IMR-90 (cell line): ENCODE results near the gene LEF1. TPM values are rescaled to one million over a fixed set of nuclear protein-coding genes. Genes with fewer than 3 reads are reported as not detected.

Experiments
- ATAC-seq: fragments of 200-7000 bp; cut with Tn5 transposase; 2 replicates; pipeline ENCODE4 v1.9.1; 2020; ENCODE audit warnings: low read depth, mild to moderate bottlenecking, moderate library complexity
- BruUV-seq: library from RNA; stranded (reverse); fragments of 400-500 nt; replicated peaks from 2 replicates; lab custom pipeline; 2021; lab: Mats Ljungman, UMichigan
- CTCF ChIA-PET: fragments of 300-600 bp; formaldehyde crosslinking; extraction: SDS; loops from one replicate; lab custom pipeline; 2021; ENCODE audit warnings: antibody characterized with exemption; lab: Yijun Ruan, JAX
- POLR2A ChIA-PET: fragments of 300-600 bp; sonication (Branson Sonifier 250); formaldehyde crosslinking; loops from one replicate; lab custom pipeline; 2022; ENCODE audit warnings: antibody characterized with exemption; ENCODE audit not compliant: unreplicated experiment; lab: Charles Lee
- DNase-seq: peaks from one replicate; pipeline ENCODE4 v3.0.0; 2013
- H2AFZ ChIP-seq: replicated peaks from 2 replicates; pipeline ENCODE3; 2013; ENCODE audit warnings: low read length, mild to moderate bottlenecking; ENCODE audit not compliant: poor library complexity
- H2AK5ac ChIP-seq: 2 replicates; pipeline ENCODE4 v1.6.1; 2013; ENCODE audit warnings: low read depth, low read length, inconsistent platforms
- H2AK9ac ChIP-seq: replicated peaks from 2 replicates; pipeline ENCODE3; 2013; ENCODE audit warnings: mild to moderate bottlenecking, low read depth, low read length, moderate library complexity; ENCODE audit not compliant: poor library complexity
- H2BK120ac ChIP-seq: 2 replicates; pipeline ENCODE4 v1.6.1; 2013; ENCODE audit warnings: low read depth, low read length, inconsistent platforms
- H2BK15ac ChIP-seq: 3 replicates; pipeline ENCODE4 v1.6.1; 2013; ENCODE audit warnings: low read depth, low read length, inconsistent platforms
- H2BK20ac ChIP-seq: 2 replicates; pipeline ENCODE4 v1.6.1; 2013; ENCODE audit warnings: low read depth, mild to moderate bottlenecking, inconsistent platforms, low read length, moderate library complexity
- H2BK5ac ChIP-seq: 2 replicates; pipeline ENCODE4 v1.6.1; 2013; ENCODE audit warnings: mild to moderate bottlenecking, low read depth, low read length, inconsistent platforms; ENCODE audit not compliant: poor library complexity, severe bottlenecking
- H3K14ac ChIP-seq: replicated peaks from 2 replicates; pipeline ENCODE4 v1.6.1; 2013; ENCODE audit warnings: low read depth, low read length, inconsistent platforms
- H3K18ac ChIP-seq: 2 replicates; pipeline ENCODE4 v1.6.1; 2013; ENCODE audit warnings: low read depth, low read length, control low read depth
- H3K23ac ChIP-seq: 2 replicates; pipeline ENCODE4 v1.6.1; 2013; ENCODE audit warnings: low read depth, low read length, inconsistent platforms
- H3K27ac ChIP-seq: 2 replicates; pipeline ENCODE4 v1.5.1; 2013; ENCODE audit warnings: mild to moderate bottlenecking, control low read depth, low read length; ENCODE audit not compliant: insufficient read depth
- H3K27me3 ChIP-seq: 2 replicates; pipeline ENCODE4 v1.6.1; 2013; ENCODE audit warnings: low read length; ENCODE audit not compliant: control insufficient read depth, insufficient read depth
- H3K36me3 ChIP-seq: 2 replicates; pipeline ENCODE4 v1.6.1; 2013; ENCODE audit warnings: low read length, mixed read lengths; ENCODE audit not compliant: control insufficient read depth, insufficient read depth
- H3K4ac ChIP-seq: 2 replicates; pipeline ENCODE4 v1.6.1; 2013; ENCODE audit warnings: low read depth, low read length, inconsistent platforms
- H3K4me1 ChIP-seq: 2 replicates; pipeline ENCODE4 v1.6.1; 2013; ENCODE audit warnings: low read length, mixed read lengths; ENCODE audit not compliant: control insufficient read depth, insufficient read depth
- H3K4me2 ChIP-seq: 2 replicates; pipeline ENCODE4 v1.6.1; 2013; ENCODE audit warnings: low read depth, mild to moderate bottlenecking, control low read depth, low read length, moderate library complexity
- H3K4me3 ChIP-seq: 2 replicates; pipeline ENCODE4 v1.5.1; 2013; ENCODE audit warnings: low read depth, mild to moderate bottlenecking, control low read depth, low read length, moderate library complexity; ENCODE audit not compliant: insufficient read depth
- H3K56ac ChIP-seq: 2 replicates; pipeline ENCODE4 v1.6.1; 2013; ENCODE audit warnings: low read length, inconsistent platforms; ENCODE audit not compliant: insufficient read depth; ENCODE audit errors: extremely low read depth
- H3K79me1 ChIP-seq, 2 experiments: 2 replicates each; pipeline ENCODE4 v1.6.1; 2013; ENCODE audit warnings: low read length in 2 of 2, inconsistent platforms in 1 of 2, low read depth in 1 of 2
- H3K9ac ChIP-seq: 2 replicates; pipeline ENCODE4 v1.6.1; 2013; ENCODE audit warnings: low read depth, low read length, control low read depth
- H3K9me1 ChIP-seq: 2 replicates; pipeline ENCODE4 v1.6.1; 2013; ENCODE audit warnings: low read length, inconsistent platforms; ENCODE audit not compliant: insufficient read depth
- H3K9me3 ChIP-seq: 2 replicates; pipeline ENCODE4 v1.6.1; 2013; ENCODE audit warnings: low read length; ENCODE audit not compliant: control insufficient read depth, insufficient read depth
- H4K20me1 ChIP-seq: 2 replicates; pipeline ENCODE4 v1.6.1; 2013; ENCODE audit warnings: low read length, inconsistent platforms; ENCODE audit not compliant: insufficient read depth
- H4K5ac ChIP-seq: 2 replicates; pipeline ENCODE4 v1.6.1; 2013; ENCODE audit warnings: mild to moderate bottlenecking, low read depth, low read length, control low read depth
- H4K8ac ChIP-seq, 2 experiments: 2 replicates each; pipeline ENCODE4 v1.6.1; 2013; ENCODE audit warnings: low read depth in 2 of 2, low read length in 2 of 2, control low read depth in 1 of 2, inconsistent platforms in 1 of 2
- H4K91ac ChIP-seq: 2 replicates; pipeline ENCODE4 v1.6.1; 2013; ENCODE audit warnings: low read depth, low read length, inconsistent platforms; ENCODE audit not compliant: insufficient read depth
- BHLHE40 ChIP-seq: fragments of 150-350 bp; IDR thresholded peaks from 2 replicates; pipeline ENCODE4 v1.6.1; 2016; ENCODE audit warnings: mild to moderate bottlenecking, low read depth, low read length
- CEBPB ChIP-seq: IDR thresholded peaks from 2 replicates; pipeline ENCODE4 v1.6.1; 2012; ENCODE audit warnings: low read depth, low read length, improper control_type of control experiment
- CHD1 ChIP-seq: IDR thresholded peaks from 2 replicates; pipeline ENCODE4 v1.6.1; 2012; ENCODE audit warnings: low read depth, low read length, improper control_type of control experiment
- CTCF ChIP-seq: conservative IDR thresholded peaks from 2 replicates; pipeline ENCODE4 v1.5.1; 2012; ENCODE audit warnings: mild to moderate bottlenecking, low read depth, low read length, improper control_type of control experiment
- ELK1 ChIP-seq: fragments of 150-350 bp; IDR thresholded peaks from 2 replicates; pipeline ENCODE4 v1.6.1; 2016; ENCODE audit warnings: low read depth, mild to moderate bottlenecking, low read length, moderate library complexity, borderline replicate concordance
- FOS ChIP-seq: fragments of 150-350 bp; IDR thresholded peaks from 2 replicates; pipeline ENCODE4 v1.6.1; 2016; ENCODE audit warnings: low read depth, low read length
- MAFK ChIP-seq: IDR thresholded peaks from 2 replicates; pipeline ENCODE4 v1.6.1; 2012; ENCODE audit warnings: low read depth, low read length, improper control_type of control experiment
- MAZ ChIP-seq: IDR thresholded peaks from 2 replicates; pipeline ENCODE4 v1.6.1; 2012; ENCODE audit warnings: low read depth, mild to moderate bottlenecking, low read length, improper control_type of control experiment, moderate library complexity, borderline replicate concordance
- MXI1 ChIP-seq: IDR thresholded peaks from 2 replicates; pipeline ENCODE4 v1.6.1; 2012; ENCODE audit warnings: low read depth, mild to moderate bottlenecking, low read length, moderate library complexity, borderline replicate concordance
- NFE2L2 ChIP-seq: fragments of 150-350 bp; IDR thresholded peaks from 2 replicates; pipeline ENCODE4 v1.6.1; 2016; ENCODE audit warnings: low read depth, mild to moderate bottlenecking, low read length
- POLR2A ChIP-seq: IDR thresholded peaks from 2 replicates; pipeline ENCODE4 v1.6.1; 2012; ENCODE audit warnings: mild to moderate bottlenecking, low read depth, low read length
- RAD21 ChIP-seq: IDR thresholded peaks from 2 replicates; pipeline ENCODE4 v1.6.1; 2012; ENCODE audit warnings: low read length, improper control_type of control experiment
- RCOR1 ChIP-seq: IDR thresholded peaks from 2 replicates; pipeline ENCODE4 v1.6.1; 2012; ENCODE audit warnings: mild to moderate bottlenecking, low read length, improper control_type of control experiment; ENCODE audit not compliant: insufficient replicate concordance
- RFX5 ChIP-seq: IDR thresholded peaks from 2 replicates; pipeline ENCODE4 v1.8.0; 2012; ENCODE audit warnings: low read depth, mild to moderate bottlenecking, low read length, moderate library complexity
- SMC3 ChIP-seq: fragments of 150-350 bp; IDR thresholded peaks from 2 replicates; pipeline ENCODE4 v1.6.1; 2016; ENCODE audit warnings: low read depth, mild to moderate bottlenecking, antibody characterized with exemption, low read length, moderate library complexity
- USF2 ChIP-seq: fragments of 150-350 bp; IDR thresholded peaks from 2 replicates; pipeline ENCODE4 v1.6.1; 2017; ENCODE audit warnings: mild to moderate bottlenecking, antibody characterized with exemption, low read length, low read depth
- dilution Hi-C: fragments of 300-500 bp; cut with HindIII; formaldehyde crosslinking; loops from one replicate; pipeline ENCODE4 v1.14.3; 2018; ENCODE audit warnings: low sequenced_read_pairs; ENCODE audit not compliant: unreplicated experiment
- in situ Hi-C: fragments of 300-500 bp; cut with MboI; formaldehyde crosslinking; loops from 3 replicates; pipeline ENCODE4 v1.14.3; 2019; ENCODE audit warnings: low sequenced_read_pairs, inconsistent platforms, mixed read lengths
- intact Hi-C: fragments of 100-400 bp; cut with micrococcal nuclease; formaldehyde crosslinking; loops from 2 replicates; pipeline ENCODE4 v1.10.0; 2022
- polyA plus RNA-seq, 3 experiments: library from polyadenylated mRNA; depleted of rRNA; stranded (reverse); fragments of >200 nt; gene quantifications; 2 replicates each; pipeline ENCODE4 v1.2.3, GENCODE V29; 2012; ENCODE audit warnings: low replicate concordance in 1 of 3
- total RNA-seq: library from RNA; depleted of rRNA; stranded (reverse); fragments of >200 nt; gene quantifications from 2 replicates; pipeline ENCODE4 v1.2.3, GENCODE V29; 2012

The LEF1 gene
- total and polyA plus RNA-seq, 2 of the 4 experiments (the other 2 are of a cell fraction): 1.7 to 1.8 TPM

GRCh38 chr4:108013327-108013726 is 155.4 kb downstream of the LEF1 start:
- Histone ChIP-seq H3K27me3 (no peaks in the 10 kb centered on the region), H4K91ac (no peak overlapping the region), H2BK120ac (no peak overlapping the region), H2AK9ac (no peak overlapping the region), H3K27ac (no peak overlapping the region), H3K14ac (no peak overlapping the region), H3K4me1 (peaks cover 6% of the 10 kb centered on the region; the same call in 1 of the 2 replicates), H2BK15ac (no peak overlapping the region), H4K8ac (no peak overlapping the region), H3K9me3 (no peaks in the 10 kb centered on the region), H2AK5ac (no peak overlapping the region), H3K79me1 (no peaks in the 10 kb centered on the region), H3K4ac (no peak overlapping the region), H3K18ac (no peak overlapping the region), H2AFZ (no peak overlapping the region), H3K36me3 (0 out of 2 replicates have a peak, but pooled peaks cover 3% of the 10 kb centered on the region), H2BK20ac (no peak overlapping the region), H4K20me1 (no peaks in the 10 kb centered on the region), H3K23ac (no peak overlapping the region), H3K4me3 (no peak overlapping the region), H2BK5ac (no peak overlapping the region), H3K56ac (no peak overlapping the region), H3K4me2 (no peak overlapping the region), H3K9me1 (peaks cover 4% of the 10 kb centered on the region), H3K9ac (no peak overlapping the region), H4K5ac (no peak overlapping the region)
- ChIA-PET POLR2A (no interaction called here), CTCF (no interaction called here)
- TF ChIP-seq USF2 (no peak), BHLHE40 (no peak), MXI1 (no peak), ELK1 (no peak), RAD21 (no peak), CEBPB (no peak), MAFK (no peak), POLR2A (no peak), RFX5 (no peak), RCOR1 (no peak), FOS (no peak), CHD1 (no peak), MAZ (no peak), CTCF (no peak), SMC3 (no peak), NFE2L2 (no peak)
- in situ Hi-C loops (no loop called here), dilution Hi-C loops (no loop called here), intact Hi-C loops (no loop called here)
- DNase-seq (no peak), ATAC-seq (no peak)
- BruUV-seq: no TSS peak
